Measurements from ENCODE around the gene SMCO2.

The SMCO2 gene

GRCh38 chr12:27500546-27500945 is 54.0 kb downstream of the SMCO2 start:
- DNase-seq (ENCODE audit: low read depth): no peak

GRCh38 chr12:27502021-27502435 is 55.5 kb downstream of the SMCO2 start:
- no peak for DNase-seq (ENCODE audit: low read depth)

- DNase-seq (ENCODE audit: low read depth): no peak
Measured at GRCh38 chr12:27504507-27504906, 58.0 kb downstream of the SMCO2 start.

- no peak for DNase-seq (ENCODE audit: low read depth)
Measured at GRCh38 chr12:27505109-27505508, 58.6 kb downstream of the SMCO2 start.

- DNase-seq (ENCODE audit: low read depth): no peak
Measured at GRCh38 chr12:27505761-27506160, 59.2 kb downstream of the SMCO2 start.

GRCh38 chr12:27506645-27507189 is 60.2 kb downstream of the SMCO2 start:
- DNase-seq (ENCODE audit: low read depth): no peak

GRCh38 chr12:27508736-27509431 is 62.3 kb downstream of the SMCO2 start:
- DNase-seq (ENCODE audit: low read depth): no peak

- DNase-seq (ENCODE audit: low read depth): no peak
Measured at GRCh38 chr12:27511031-27511722, 64.6 kb downstream of the SMCO2 start.

- no peak for DNase-seq (ENCODE audit: low read depth)
Measured at GRCh38 chr12:27511723-27512045, 65.1 kb downstream of the SMCO2 start.

GRCh38 chr12:27513155-27513824 is 66.8 kb downstream of the SMCO2 start:
- DNase-seq (ENCODE audit: low read depth): no peak

GRCh38 chr12:27515671-27516070 is 69.1 kb downstream of the SMCO2 start:
- DNase-seq (ENCODE audit: low read depth): no peak

- no peak for DNase-seq (ENCODE audit: low read depth)
Measured at GRCh38 chr12:27516625-27517024, 70.1 kb downstream of the SMCO2 start.

- no peak for DNase-seq (ENCODE audit: low read depth)
Measured at GRCh38 chr12:27517546-27517945, 71.0 kb downstream of the SMCO2 start.

GRCh38 chr12:27517961-27518665 is 71.6 kb downstream of the SMCO2 start:
- no peak for DNase-seq (ENCODE audit: low read depth)

GRCh38 chr12:27521066-27521465 is 74.5 kb downstream of the SMCO2 start:
- no peak for DNase-seq (ENCODE audit: low read depth)

- no peak for DNase-seq (ENCODE audit: low read depth)
Measured at GRCh38 chr12:27521981-27522380, 75.4 kb downstream of the SMCO2 start.

- DNase-seq (ENCODE audit: low read depth): no peak
Measured at GRCh38 chr12:27523305-27523641, 76.7 kb downstream of the SMCO2 start.

- DNase-seq (ENCODE audit: low read depth): peak; percentile 97
Measured at GRCh38 chr12:27523642-27524493, 77.3 kb downstream of the SMCO2 start, which contains the start of gene PPFIBP1. Gene PPFIBP1 (plus strand): TSS chr12:27524206. CDS start chr12:27633397, 109,191 bp downstream.

- DNase-seq (ENCODE audit: low read depth): no peak
Measured at GRCh38 chr12:27524494-27524835, 77.9 kb downstream of the SMCO2 start.

- peak; percentile 81 for DNase-seq (ENCODE audit: low read depth)
Measured at GRCh38 chr12:27524839-27525753, 78.6 kb downstream of the SMCO2 start.
